PC-9 (cell line): ENCODE data around the gene PDZRN4. TPM values are rescaled to one million over a fixed set of nuclear protein-coding genes. Genes with fewer than 3 reads are reported as not detected.

Source experiments
- BruUV-seq: library from RNA; stranded (reverse); fragments of 400-500 nt; replicated peaks from 2 replicates; lab custom pipeline; 2021; lab: Mats Ljungman, UMichigan
- CTCF ChIA-PET: fragments of 300-600 bp; sonication (Branson Sonifier 250); formaldehyde crosslinking; loops from one replicate; lab custom pipeline; 2022; ENCODE audit warnings: antibody characterized with exemption; lab: Charles Lee
- POLR2A ChIA-PET: fragments of 300-600 bp; sonication (Branson Sonifier 250); formaldehyde crosslinking; loops from one replicate; lab custom pipeline; 2022; ENCODE audit warnings: antibody characterized with exemption; ENCODE audit not compliant: unreplicated experiment; lab: Charles Lee
- DNase-seq, 2 experiments: peaks; one replicate each; pipeline versions ENCODE4 v3.0.0 to v3.0.0-alpha.2; 2015 to 2022; ENCODE audit warnings: mixed read lengths in 1 of 2
- H2AFZ ChIP-seq: fragments of 200-600 bp; sonication (generic); 2 replicates; pipeline ENCODE4 v1.8.1; 2017; ENCODE audit warnings: antibody characterized with exemption
- H3F3A ChIP-seq: fragments of 200-600 bp; sonication (generic); 2 replicates; pipeline ENCODE4 v1.8.1; 2017; ENCODE audit warnings: antibody characterized with exemption, mild to moderate bottlenecking, low read depth; ENCODE audit not compliant: insufficient read depth
- H3K27ac ChIP-seq: fragments of 200-600 bp; sonication (generic); 2 replicates; pipeline ENCODE4 v1.6.1; 2016; ENCODE audit warnings: mixed run types
- H3K27me3 ChIP-seq: fragments of 200-600 bp; sonication (generic); 2 replicates; pipeline ENCODE4 v1.6.1; 2016; ENCODE audit warnings: low read depth, mixed run types; ENCODE audit not compliant: insufficient read depth
- H3K36me3 ChIP-seq: fragments of 200-600 bp; sonication (generic); 2 replicates; pipeline ENCODE4 v1.6.1; 2016; ENCODE audit warnings: low read depth, mixed run types
- H3K4me1 ChIP-seq: fragments of 200-600 bp; sonication (generic); replicated peaks from 2 replicates; pipeline ENCODE4 v1.6.1; 2016; ENCODE audit warnings: mixed run types; ENCODE audit not compliant: insufficient read depth
- H3K4me2 ChIP-seq: fragments of 200-600 bp; sonication (generic); 2 replicates; pipeline ENCODE4 v1.6.1; 2017; ENCODE audit warnings: mixed run types
- H3K4me3 ChIP-seq: fragments of 200-600 bp; sonication (generic); 2 replicates; pipeline ENCODE4 v1.6.1; 2016; ENCODE audit warnings: mixed run types
- H3K79me2 ChIP-seq: fragments of 200-600 bp; sonication (generic); 2 replicates; pipeline ENCODE4 v1.6.1; 2017; ENCODE audit warnings: low read depth, mixed run types
- H3K9me2 ChIP-seq: fragments of 200-600 bp; sonication (generic); 2 replicates; pipeline ENCODE4 v1.8.1; 2017; ENCODE audit warnings: mild to moderate bottlenecking; ENCODE audit not compliant: insufficient read depth
- H3K9me3 ChIP-seq: fragments of 200-600 bp; sonication (generic); 2 replicates; pipeline ENCODE4 v1.8.1; 2016; ENCODE audit warnings: low read depth; ENCODE audit not compliant: insufficient read depth
- H4K20me1 ChIP-seq: fragments of 200-600 bp; sonication (generic); 2 replicates; pipeline ENCODE4 v1.8.1; 2017; ENCODE audit not compliant: insufficient read depth
- CTCF ChIP-seq: fragments of 200-600 bp; sonication (generic); conservative IDR thresholded peaks from 2 replicates; pipeline ENCODE4 v1.6.1; 2017; ENCODE audit warnings: mixed run types, antibody characterized with exemption, mild to moderate bottlenecking, moderate library complexity
- EZH2 ChIP-seq: fragments of 200-600 bp; sonication (generic); IDR thresholded peaks from 2 replicates; pipeline ENCODE4 v1.8.0; 2017; ENCODE audit warnings: antibody characterized with exemption, low read depth
- intact Hi-C: fragments of 100-400 bp; cut with micrococcal nuclease; formaldehyde crosslinking; loops from one replicate; pipeline ENCODE4 v1.10.0; 2022; ENCODE audit not compliant: unreplicated experiment
- total RNA-seq: library from RNA; stranded (reverse); gene quantifications from 2 replicates; pipeline ENCODE4 v1.2.3, GENCODE V29; 2021

The PDZRN4 gene
- total RNA-seq, 1 experiment from 2014 or later, result not detected

GRCh38 chr12:41515953-41516352, 327.8 kb downstream of the PDZRN4 start:
- intact Hi-C loops, result no loop called here
- BruUV-seq, result no TSS peak
- Histone ChIP-seq H3K4me1 (no peaks in the 10 kb centered on the region), H2AFZ (no peak overlapping the region), H3K4me3 (no peak overlapping the region), H3K9me2 (no peaks in the 10 kb centered on the region), H4K20me1 (no peaks in the 10 kb centered on the region; the same call in 1 of the 2 replicates), H3K9me3 (no peaks in the 10 kb centered on the region), H3K4me2 (no peak overlapping the region), H3F3A (no peaks in the 10 kb centered on the region), H3K27me3 (no peaks in the 10 kb centered on the region), H3K27ac (no peak overlapping the region), H3K36me3 (no peaks in the 10 kb centered on the region), H3K79me2 (no peaks in the 10 kb centered on the region)
- ChIA-PET POLR2A (no interaction called here), CTCF (no interaction called here)
- TF ChIP-seq CTCF, result no peak
- no peak for TF ChIP-seq EZH2
- no peak for DNase-seq

- Histone ChIP-seq H2AFZ (no peak overlapping the region), H3F3A (no peaks in the 10 kb centered on the region), H3K27ac (no peak overlapping the region), H3K4me3 (no peak overlapping the region), H3K36me3 (no peaks in the 10 kb centered on the region), H4K20me1 (no peaks in the 10 kb centered on the region), H3K79me2 (no peaks in the 10 kb centered on the region), H3K4me1 (no peaks in the 10 kb centered on the region), H3K9me3 (no peaks in the 10 kb centered on the region), H3K27me3 (no peaks in the 10 kb centered on the region), H3K9me2 (no peaks in the 10 kb centered on the region), H3K4me2 (no peak overlapping the region)
- no TSS peak for BruUV-seq
- TF ChIP-seq EZH2, result no peak
- ChIA-PET CTCF (no interaction called here), POLR2A (no interaction called here)
- DNase-seq, result no peak
- intact Hi-C loops, result no loop called here
Observed at GRCh38 chr12:41520869-41521268, 332.7 kb downstream of the PDZRN4 start.

GRCh38 chr12:41521872-41522379, 333.8 kb downstream of the PDZRN4 start:
- Histone ChIP-seq H4K20me1 (no peaks in the 10 kb centered on the region), H3F3A (no peaks in the 10 kb centered on the region), H3K4me2 (peak overlapping the region; percentile 15; the same call in 1 of the 2 replicates), H3K27me3 (no peaks in the 10 kb centered on the region), H3K79me2 (no peaks in the 10 kb centered on the region), H3K27ac (no peak overlapping the region), H3K9me3 (no peaks in the 10 kb centered on the region), H3K4me3 (no peak overlapping the region), H3K36me3 (no peaks in the 10 kb centered on the region), H3K9me2 (no peaks in the 10 kb centered on the region), H2AFZ (no peak overlapping the region), H3K4me1 (no peaks in the 10 kb centered on the region)
- POLR2A ChIA-PET, result no interaction called here
- no peak for TF ChIP-seq CTCF
- no peak for TF ChIP-seq EZH2
- BruUV-seq, result no TSS peak
- no peak for DNase-seq
- CTCF ChIA-PET, result no interaction called here
- intact Hi-C loops, result no loop called here

- BruUV-seq, result no TSS peak
- H3K4me3 ChIP-seq, result no peak overlapping the region
- no peaks in the 10 kb centered on the region for H3K4me1 ChIP-seq
- no peaks in the 10 kb centered on the region for H3K9me2 ChIP-seq
- ChIA-PET CTCF (no interaction called here), POLR2A (no interaction called here)
- H3K79me2 ChIP-seq, result no peaks in the 10 kb centered on the region
- no peak overlapping the region for H2AFZ ChIP-seq
- no peaks in the 10 kb centered on the region for H3F3A ChIP-seq
- TF ChIP-seq CTCF, result no peak
- no peak for TF ChIP-seq EZH2
- intact Hi-C loops, result no loop called here
- no peak overlapping the region for H3K27ac ChIP-seq
- no peak overlapping the region for H3K4me2 ChIP-seq
- H4K20me1 ChIP-seq, result no peaks in the 10 kb centered on the region
- no peak for DNase-seq
- H3K36me3 ChIP-seq, result no peaks in the 10 kb centered on the region
- no peaks in the 10 kb centered on the region for H3K9me3 ChIP-seq
- no peaks in the 10 kb centered on the region for H3K27me3 ChIP-seq
Observed at GRCh38 chr12:41527062-41527461, 338.9 kb downstream of the PDZRN4 start.
